Activated CD4-positive, CD25-positive, alpha-beta regulatory T cell treated with anti-CD3 and anti-CD28 coated beads, Interleukin-2, amount 50 U/mL, for 24 hours (primary cell): ENCODE results near the gene MIS18BP1.
A peak's percentile ranks its signal among the peaks of the same experiment; 100 is the strongest.
"Not testable (repeated sequence)": the region's sequence is repeated elsewhere in the genome, so short reads cannot be mapped to it uniquely, and the experiment has no call there.

Experiments
- ATAC-seq, 2 donors: fragments of 150-1000 bp; cut with Tn5 transposase; one replicate each; pipeline ENCODE4 v1.10.0; 2021; ENCODE audit warnings: mild to moderate bottlenecking in 1 of 2, moderate library complexity in 1 of 2

Gene MIS18BP1

DNA sequence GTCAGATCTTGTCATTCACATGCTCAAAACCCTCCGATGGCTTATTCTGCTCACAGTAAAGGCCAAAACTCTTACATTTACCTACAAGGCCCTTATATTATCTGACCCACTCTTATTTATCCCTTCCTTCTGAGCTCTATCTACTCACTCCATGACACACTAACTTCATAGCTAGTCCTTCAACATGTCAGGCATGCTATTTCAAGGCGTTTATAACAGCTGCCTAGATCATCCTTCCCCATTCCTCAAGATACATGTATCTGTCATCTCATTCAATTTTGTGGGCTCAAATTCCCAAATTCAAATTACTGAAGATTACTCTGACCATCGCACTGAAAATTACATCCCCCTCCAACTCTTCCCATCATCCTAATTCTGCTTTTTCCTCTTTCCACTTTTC is 6.9 kb downstream of the MIS18BP1 start:
- no peak for ATAC-seq

GRCh38 chr14:45242706-45243105 is 10.3 kb downstream of the MIS18BP1 start:
- ATAC-seq: no peak

DNA sequence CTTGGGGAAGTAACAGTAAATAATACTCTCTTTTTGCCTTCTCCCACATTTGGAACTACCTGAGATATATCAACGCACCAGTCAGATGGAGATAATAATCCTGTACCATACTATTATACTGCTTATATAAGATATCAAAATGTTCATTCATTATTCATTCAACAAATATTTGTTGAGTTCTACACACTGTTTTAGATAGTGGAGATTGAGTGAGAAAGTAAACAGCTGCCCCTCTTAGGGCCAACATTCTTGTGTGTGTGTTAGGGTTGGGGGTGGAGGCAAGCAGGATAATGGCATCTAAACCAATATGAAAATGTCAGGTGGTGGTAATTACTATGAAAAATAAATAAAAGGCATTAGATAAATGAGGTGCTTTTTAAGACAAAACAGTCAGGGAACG is 14.0 kb downstream of the MIS18BP1 start:
- ATAC-seq: no peak

- ATAC-seq: no peak
Measured at GRCh38 chr14:45227566-45227965, 25.4 kb downstream of the MIS18BP1 start.

DNA sequence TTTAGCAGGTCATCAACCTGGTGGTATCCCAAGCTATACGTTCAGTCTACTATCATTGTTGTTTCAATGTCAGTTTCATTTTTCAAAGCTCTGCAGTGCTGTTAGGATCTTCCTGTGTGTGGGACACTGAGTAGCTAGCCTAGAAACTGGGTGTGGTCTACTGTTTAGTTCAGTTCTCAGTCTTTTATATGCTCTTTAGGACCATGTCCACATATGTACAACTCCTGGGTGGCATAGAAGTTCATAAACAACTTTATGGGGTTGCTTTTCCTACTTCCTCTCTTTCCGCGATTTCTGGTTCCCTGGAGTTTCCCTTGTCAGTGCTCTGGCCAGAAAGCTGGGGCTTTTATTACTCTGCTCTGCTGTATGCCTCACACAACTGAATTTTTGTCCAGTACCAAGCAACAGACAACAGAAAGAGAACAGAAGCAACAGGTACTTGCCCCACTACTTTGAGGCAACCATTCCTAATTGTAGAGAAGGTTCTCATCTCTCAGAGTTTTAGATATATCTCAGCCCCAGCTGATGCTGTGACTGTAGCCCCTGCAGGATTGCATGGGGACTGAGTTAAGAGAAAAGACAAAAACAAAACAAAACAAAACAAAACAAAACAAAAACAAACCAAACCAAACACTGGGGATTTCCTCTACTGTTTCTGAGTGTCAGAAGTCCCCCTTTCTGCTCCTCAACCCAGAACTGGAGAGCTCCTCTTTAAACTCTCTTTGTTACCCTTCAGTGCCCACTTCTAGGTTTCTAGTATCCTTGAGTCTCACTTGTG is 30.3 kb downstream of the MIS18BP1 start:
- no peak for ATAC-seq

DNA sequence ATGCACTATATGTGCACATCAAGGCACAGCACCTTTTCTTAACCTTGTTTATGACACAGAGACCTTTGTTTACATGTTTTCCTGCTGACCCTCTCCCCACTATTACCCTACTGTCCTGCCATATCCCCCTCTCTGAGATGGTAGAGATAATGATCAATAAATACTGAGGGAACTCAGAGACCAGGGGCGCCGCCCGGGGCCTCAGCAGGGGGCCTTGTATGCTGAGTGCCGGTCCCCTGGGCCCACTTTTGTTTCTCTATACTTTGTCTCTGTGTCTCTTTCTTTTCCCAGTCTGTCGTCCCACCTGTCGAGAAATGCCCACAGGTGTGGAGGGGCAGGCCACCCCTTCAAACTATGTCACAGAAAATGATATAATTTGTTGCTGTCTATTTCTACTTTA is 38.7 kb downstream of the MIS18BP1 start:
- not testable (repeated sequence) for ATAC-seq

DNA sequence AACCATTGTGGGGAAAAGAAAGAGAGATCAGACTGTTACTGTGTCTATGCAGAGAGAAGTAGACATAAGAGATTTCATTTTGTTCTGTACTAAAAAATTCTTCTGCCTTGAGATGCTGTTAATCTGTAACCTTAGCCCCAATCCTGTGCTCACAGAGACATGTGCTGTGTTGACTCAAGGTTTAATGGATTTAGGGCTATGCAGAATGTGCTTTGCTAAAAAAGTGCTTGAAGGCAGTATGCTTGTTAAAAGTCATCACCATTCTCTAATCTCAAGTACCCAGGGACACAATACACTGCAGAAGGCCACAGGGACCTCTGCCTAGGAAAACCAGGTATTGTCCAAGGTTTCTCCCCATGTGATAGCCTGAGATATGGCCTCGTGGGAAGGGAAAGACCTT is 39.3 kb downstream of the MIS18BP1 start:
- ATAC-seq: not testable (repeated sequence)

DNA sequence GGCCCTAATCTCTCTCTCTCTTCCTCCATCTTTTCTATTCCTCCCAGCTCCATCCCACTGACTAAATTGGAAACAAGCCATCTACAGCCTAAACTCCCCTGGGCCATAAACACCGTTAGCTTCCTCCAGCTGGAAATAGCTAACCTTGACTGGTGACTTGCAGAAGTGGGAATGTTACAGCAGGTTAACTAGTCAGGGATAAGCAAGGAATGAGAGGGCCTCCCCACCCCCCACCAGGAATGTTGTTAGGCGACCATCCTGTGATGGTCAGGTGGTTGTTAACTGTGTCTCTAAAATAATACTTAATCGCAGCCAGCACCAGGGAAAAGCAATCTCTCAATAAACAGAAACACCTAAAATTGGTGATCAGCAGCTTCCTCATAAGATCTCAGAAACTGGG is 40.8 kb downstream of the MIS18BP1 start:
- ATAC-seq: no peak

- ATAC-seq: no peak
Measured at GRCh38 chr14:45211295-45211694, 41.7 kb downstream of the MIS18BP1 start.

GRCh38 chr14:45210159-45210558 is 42.8 kb downstream of the MIS18BP1 start:
- ATAC-seq: no peak

DNA sequence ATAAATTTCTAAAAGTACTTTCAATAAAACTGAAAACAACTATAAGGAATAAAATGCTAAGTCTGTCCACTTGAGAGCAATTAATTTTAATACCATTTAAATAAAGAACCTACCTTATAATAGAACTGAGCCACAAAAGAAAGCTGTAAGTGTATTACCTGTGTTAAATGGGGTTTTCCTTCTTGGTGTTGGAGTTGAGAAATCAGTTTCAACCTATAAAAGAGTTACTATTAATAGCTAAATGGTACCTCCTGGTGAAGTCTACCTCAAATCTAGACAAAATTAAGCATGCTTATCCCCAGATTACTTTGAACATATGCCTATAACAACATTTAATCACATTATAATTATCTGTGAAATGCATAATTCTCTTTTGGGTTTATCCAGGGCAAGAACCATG is 48.8 kb downstream of the MIS18BP1 start:
- no peak for ATAC-seq

GRCh38 chr14:45201905-45202304 is 51.1 kb downstream of the MIS18BP1 start:
- peak; percentile 44 to 60 for ATAC-seq

DNA sequence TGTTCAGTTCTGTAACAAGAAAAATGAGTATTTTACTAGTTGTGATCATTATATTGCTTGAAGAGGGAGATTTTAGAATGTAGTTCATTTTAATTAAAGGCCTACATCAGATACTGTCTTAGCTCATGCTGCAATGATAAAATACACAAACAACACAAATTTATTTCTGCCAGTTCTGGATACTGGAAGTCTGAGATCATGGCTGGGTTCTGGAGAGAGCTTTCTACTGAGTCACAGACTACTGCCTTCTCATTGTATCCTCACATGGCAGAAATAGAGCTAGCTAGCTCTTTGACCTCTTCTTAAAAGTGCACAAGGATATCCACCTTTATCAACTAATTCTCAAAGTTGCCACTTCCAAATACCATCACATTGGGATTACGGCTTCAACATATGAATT is 53.8 kb downstream of the MIS18BP1 start:
- no peak for ATAC-seq

DNA sequence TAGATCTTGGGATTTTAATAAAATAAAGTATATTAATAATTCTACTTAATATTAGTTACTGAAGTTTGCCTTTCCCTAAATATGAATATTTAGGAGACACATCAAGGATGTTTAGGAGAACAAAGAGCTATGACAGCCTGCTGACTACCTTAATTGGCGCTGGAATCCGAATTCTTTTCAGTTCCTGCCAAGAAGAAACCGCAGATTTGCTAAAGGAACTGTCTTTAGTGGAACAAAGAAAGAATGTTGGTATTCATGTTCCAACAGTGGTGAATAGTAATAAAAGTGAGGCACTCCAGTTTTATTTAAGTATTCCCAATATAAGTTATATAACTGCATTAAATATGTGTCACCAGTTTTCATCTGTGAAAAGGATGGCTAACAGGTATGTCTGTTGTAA is 54.5 kb downstream of the MIS18BP1 start:
- ATAC-seq: no peak

DNA sequence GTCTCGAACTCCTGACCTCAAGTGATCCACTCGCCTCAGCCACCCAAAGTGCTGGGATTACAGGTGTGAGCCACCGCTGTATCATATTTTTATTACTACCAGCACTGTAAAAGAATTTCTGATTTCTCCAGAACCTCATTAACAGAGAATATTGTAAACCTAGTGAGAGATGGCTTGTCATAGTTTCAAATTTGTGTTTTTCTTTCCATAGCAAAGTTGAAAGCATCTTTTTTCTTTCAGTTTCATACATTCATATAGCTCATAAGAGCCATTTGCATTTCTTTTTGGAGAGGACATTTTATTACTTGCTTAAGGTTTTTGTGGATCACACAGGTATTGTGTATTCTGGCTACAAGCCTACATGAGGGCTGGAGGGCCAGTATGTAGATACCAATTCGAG is 58.0 kb downstream of the MIS18BP1 start:
- peak; percentile 21 to 53 for ATAC-seq

DNA sequence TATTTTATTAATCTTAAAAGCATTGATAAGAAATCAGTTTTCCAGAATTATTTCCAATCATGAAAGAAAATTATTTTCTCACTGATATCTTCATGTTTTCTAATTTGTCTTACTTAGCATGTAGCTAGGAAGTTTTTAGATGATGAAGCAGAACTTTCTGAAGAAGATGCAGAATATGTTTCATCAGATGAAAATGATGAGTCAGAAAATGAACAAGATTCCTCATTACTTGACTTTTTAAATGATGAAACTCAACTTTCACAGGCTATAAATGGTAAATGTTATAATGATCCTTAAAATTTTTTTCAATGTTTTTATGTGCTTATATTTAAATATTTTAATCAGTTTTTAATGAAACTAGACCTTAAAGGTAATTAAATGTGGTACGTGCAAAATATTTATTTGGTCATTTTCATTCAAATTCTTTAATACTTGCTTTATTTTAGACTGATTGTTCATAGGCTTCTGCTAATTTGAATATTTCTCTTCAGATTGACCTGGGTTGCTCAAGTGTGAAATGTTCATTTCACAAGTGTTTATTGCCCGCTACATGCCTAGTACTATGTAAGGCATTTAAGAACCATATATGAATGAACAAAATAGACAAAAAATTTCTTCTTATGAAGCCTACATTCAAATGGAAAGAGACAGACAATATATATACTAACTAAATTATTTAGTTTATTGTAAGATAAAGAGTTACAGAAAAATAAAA is 67.7 kb downstream of the MIS18BP1 start:
- ATAC-seq: no peak

DNA sequence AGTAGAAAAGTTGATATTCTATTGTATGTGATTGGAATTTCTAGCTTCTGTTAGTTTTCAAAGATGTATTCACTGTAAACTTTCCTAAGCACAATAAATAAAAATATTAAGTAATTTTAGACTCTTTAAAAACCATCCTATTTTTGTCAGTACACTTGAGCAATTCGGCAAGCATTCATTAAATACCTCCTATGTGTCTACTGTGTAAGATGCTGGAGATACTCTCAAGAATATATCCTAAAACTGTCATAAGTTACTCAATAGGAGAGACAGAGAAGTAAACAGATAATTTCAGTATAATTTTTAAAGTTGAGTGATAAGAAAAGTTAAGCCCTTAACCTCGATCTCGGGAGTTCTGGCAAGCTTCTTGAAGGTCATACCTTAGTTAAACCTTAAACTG is 71.2 kb downstream of the MIS18BP1 start:
- no peak for ATAC-seq

GRCh38 chr14:45181329-45181728 is 71.7 kb downstream of the MIS18BP1 start:
- ATAC-seq: no peak

GRCh38 chr14:45177076-45177475 is 75.9 kb downstream of the MIS18BP1 start:
- no peak for ATAC-seq

- no peak for ATAC-seq
Measured at GRCh38 chr14:45169906-45170305, 83.1 kb downstream of the MIS18BP1 start.

- peak; percentile 76 to 94 for ATAC-seq
Measured at GRCh38 chr14:45156067-45156466, 96.9 kb downstream of the MIS18BP1 start.
